Sigmoid colon (tissue), 7 donors: ENCODE results near the gene ADAMTS6. TPM values are rescaled to one million over a fixed set of nuclear protein-coding genes. Genes with fewer than 3 reads are reported as not detected.

ENCODE experiments used
- DNase-seq: peaks from one replicate; pipeline ENCODE4 v3.0.0-alpha.2; 2019
- H3K27ac ChIP-seq, 4 donors: fragments of 200-600 bp; sonication (generic); one replicate each; pipeline ENCODE4 v1.5.1; 2016 to 2019; ENCODE audit warnings: mild to moderate bottlenecking in 1 of 4
- H3K27me3 ChIP-seq, 3 donors: fragments of 200-600 bp; sonication (generic); one replicate each; pipeline ENCODE4 v1.5.1; 2019; ENCODE audit warnings: mild to moderate bottlenecking in 1 of 3
- H3K36me3 ChIP-seq, 4 donors: fragments of 200-600 bp; sonication (generic); one replicate each; pipeline ENCODE4 v1.5.1; 2016 to 2019
- H3K4me1 ChIP-seq, 4 donors: fragments of 200-600 bp; sonication (generic); one replicate each; pipeline ENCODE4 v1.5.1; 2017 to 2019
- H3K4me3 ChIP-seq, 4 donors: fragments of 200-600 bp; sonication (generic); one replicate each; pipeline ENCODE4 v1.5.1; 2017 to 2019; ENCODE audit warnings: mild to moderate bottlenecking in 2 of 4, moderate library complexity in 1 of 4
- H3K9me3 ChIP-seq, 4 donors: fragments of 200-600 bp in 3 of 4; sonication (generic) in 3 of 4; one replicate each; pipeline versions ENCODE4 v1.5.1 to v1.6.1; 2013 to 2019
- CTCF ChIP-seq, 4 experiments: fragments of 450-650 bp in 3 of 4; fragments of 200-600 bp in 1 of 4; IDR thresholded peaks; one replicate each; pipeline ENCODE4 v1.5.1; 2016 to 2019; ENCODE audit warnings: antibody characterized with exemption in 4 of 4, mild to moderate bottlenecking in 3 of 4, moderate library complexity in 2 of 4
- EP300 ChIP-seq, 4 donors: sonication (generic); formaldehyde crosslinking; IDR thresholded peaks; one replicate each; pipeline ENCODE4 v1.6.1; 2017; ENCODE audit warnings: antibody characterized with exemption in 4 of 4
- POLR2A ChIP-seq, 2 donors: fragments of 450-650 bp; IDR thresholded peaks; one replicate each; pipeline ENCODE4 v1.6.1; 2016; ENCODE audit warnings: antibody characterized with exemption in 2 of 2, mild to moderate bottlenecking in 2 of 2, moderate library complexity in 2 of 2
- POLR2AphosphoS5 ChIP-seq, 4 donors: sonication (generic); formaldehyde crosslinking; IDR thresholded peaks; one replicate each; pipeline ENCODE4 v1.6.1; 2017; ENCODE audit warnings: antibody characterized with exemption in 4 of 4
- WGBS, 2 donors: extraction: QIAGEN DNeasy Blood & Tissue Kit; methylation state at CpG; one replicate each; pipeline ENCODE4 v1.1.7; 2013; 5-methylcytosine and 5-hydroxymethylcytosine counted together
- intact Hi-C: fragments of 100-400 bp; cut with DNase I; formaldehyde crosslinking; loops from one replicate; pipeline ENCODE4 v1.15.1; 2023
- polyA plus RNA-seq, 3 donors: library from polyadenylated mRNA; stranded (reverse); fragments of 200-250 nt; gene quantifications; one replicate each; pipeline ENCODE4 v1.2.3, GENCODE V29; 2013
- total RNA-seq, 4 donors: library from RNA; depleted of rRNA; stranded (reverse); fragments of >200 nt; gene quantifications; one replicate each; pipeline ENCODE4 v1.1.0, GENCODE V29; 2016
- donor health status: healthy with polysubstance abuse.
- donor health status: Bipolar disorder and iron deficiency.
- donor health status: healthy.

Gene ADAMTS6
- total and polyA plus RNA-seq, 7 donors, result 0.74 to 18.3 (median 7.1) TPM; not detected in 2

GRCh38 chr5:65152131-65152530 is 329.6 kb downstream of the ADAMTS6 start:
- H3K4me3 ChIP-seq, result no peak overlapping the region
- no peaks in the 10 kb centered on the region for H3K9me3 ChIP-seq
- H3K27me3 ChIP-seq, result no peaks in the 10 kb centered on the region
- WGBS, 2 donors, result 16 to 57% methylated on average over 2 of the region's 2 CpGs
- H3K4me1 ChIP-seq, result no peaks in the 10 kb centered on the region
- TF ChIP-seq POLR2AphosphoS5 (IDR thresholded peaks at IDR 0.05), result no peak
- TF ChIP-seq CTCF (IDR thresholded peaks at IDR 0.05), result no peak
- no peak for TF ChIP-seq POLR2A (IDR thresholded peaks at IDR 0.05)
- TF ChIP-seq EP300 (IDR thresholded peaks at IDR 0.05), result no peak
- no peaks in the 10 kb centered on the region for H3K36me3 ChIP-seq
- no peak for DNase-seq
- no peak overlapping the region for H3K27ac ChIP-seq
- intact Hi-C loops, result no loop called here

- Histone ChIP-seq H3K27ac (no peak overlapping the region), H3K27me3 (no peaks in the 10 kb centered on the region), H3K36me3 (no peaks in the 10 kb centered on the region), H3K4me1 (no peaks in the 10 kb centered on the region), H3K4me3 (no peak overlapping the region), H3K9me3 (no peaks in the 10 kb centered on the region)
- WGBS, 2 donors, result 45 to 65% methylated on average over 5 of the region's 5 CpGs
- DNase-seq, result no peak
- intact Hi-C loops, result no loop called here
- no peak for TF ChIP-seq EP300 (IDR thresholded peaks at IDR 0.05)
- no peak for TF ChIP-seq POLR2AphosphoS5 (IDR thresholded peaks at IDR 0.05)
- TF ChIP-seq POLR2A (IDR thresholded peaks at IDR 0.05), result no peak
- no peak for TF ChIP-seq CTCF (IDR thresholded peaks at IDR 0.05)
These were observed 330.1 kb downstream of the ADAMTS6 start for GRCh38 chr5:65151614-65152013.

- Histone ChIP-seq H3K4me3 (no peak overlapping the region), H3K9me3 (no peaks in the 10 kb centered on the region), H3K4me1 (no peaks in the 10 kb centered on the region), H3K27me3 (no peaks in the 10 kb centered on the region), H3K36me3 (no peaks in the 10 kb centered on the region), H3K27ac (no peak overlapping the region)
- 85 to 87% methylated on average over 6 of the region's 6 CpGs for WGBS, 2 donors
- TF ChIP-seq EP300 (IDR thresholded peaks at IDR 0.05), result no peak
- no peak for TF ChIP-seq CTCF (IDR thresholded peaks at IDR 0.05)
- no peak for TF ChIP-seq POLR2AphosphoS5 (IDR thresholded peaks at IDR 0.05)
- TF ChIP-seq POLR2A (IDR thresholded peaks at IDR 0.05), result no peak
- intact Hi-C loops, result no loop called here
- no peak for DNase-seq
These were observed 331.0 kb downstream of the ADAMTS6 start for GRCh38 chr5:65150599-65151304.

- WGBS, 2 donors, result 93 to 98% methylated on average over 2 of the region's 2 CpGs
- intact Hi-C loops, result no loop called here
- no peaks in the 10 kb centered on the region for H3K4me1 ChIP-seq
- TF ChIP-seq CTCF (IDR thresholded peaks at IDR 0.05) (no peak), POLR2A (IDR thresholded peaks at IDR 0.05) (no peak), EP300 (IDR thresholded peaks at IDR 0.05) (no peak), POLR2AphosphoS5 (IDR thresholded peaks at IDR 0.05) (no peak)
- H3K27me3 ChIP-seq, result no peaks in the 10 kb centered on the region
- H3K4me3 ChIP-seq, result no peak overlapping the region
- no peaks in the 10 kb centered on the region for H3K9me3 ChIP-seq
- H3K27ac ChIP-seq, result no peak overlapping the region
- no peaks in the 10 kb centered on the region for H3K36me3 ChIP-seq
- no peak for DNase-seq
These were observed 331.9 kb downstream of the ADAMTS6 start for GRCh38 chr5:65149827-65150226.
